HepG2 (cell line): ENCODE results near the gene TRMT1L. TPM values are rescaled to one million over a fixed set of nuclear protein-coding genes. Genes with fewer than 3 reads are reported as not detected.

Source experiments
- ATAC-seq: fragments of 200-7000 bp; cut with Tn5 transposase; 3 replicates; pipeline ENCODE4 v1.9.1; 2020; ENCODE audit warnings: mild to moderate bottlenecking, moderate library complexity
- BruUV-seq: library from RNA; stranded (reverse); fragments of 400-500 nt; replicated peaks from 2 replicates; lab custom pipeline; 2021; lab: Mats Ljungman, UMichigan
- CTCF ChIA-PET: fragments of 300-600 bp; formaldehyde crosslinking; extraction: SDS; loops from one replicate; lab custom pipeline; 2021; ENCODE audit warnings: low total read pairs, inconsistent platforms, low intra/inter-chr PET ratio; lab: Yijun Ruan, JAX
- POLR2A ChIA-PET: fragments of 350-600 bp; sonication (Branson Sonifier 250); formaldehyde crosslinking; loops from one replicate; lab custom pipeline; 2020; ENCODE audit warnings: antibody characterized with exemption, inconsistent platforms; lab: Yijun Ruan, JAX
- DNase-seq: peaks from one replicate; pipeline ENCODE4 v3.0.0-alpha.2; 2015; ENCODE audit warnings: low spot score
- FAIRE-seq: peaks from 3 replicates; lab custom pipeline; 2011; peaks lifted over from hg19 to GRCh38; lab: Jason Lieb, UNC
- H2AFZ ChIP-seq: one replicate; pipeline ENCODE4 v1.6.1; 2011; ENCODE audit warnings: low read length, inconsistent platforms
- H3K27ac ChIP-seq: fragments of 300-600 bp; 3 replicates; pipeline ENCODE4 v1.8.0; 2011; ENCODE audit warnings: mixed run types, mild to moderate bottlenecking, mixed read lengths, low read length, inconsistent platforms; ENCODE audit not compliant: insufficient read depth; ENCODE audit errors: extremely low read length
- H3K27me3 ChIP-seq, 2 experiments: fragments of 200-600 bp in 1 of 2; 2 replicates in 1 of 2; 3 replicates in 1 of 2; pipeline versions ENCODE4 v1.6.0 to v1.8.0; 2011; ENCODE audit warnings: low read length in 2 of 2, mild to moderate bottlenecking in 2 of 2, moderate library complexity in 2 of 2, inconsistent platforms in 1 of 2; ENCODE audit not compliant: insufficient read depth in 2 of 2, control insufficient read depth in 1 of 2
- H3K36me3 ChIP-seq, 2 experiments: fragments of 200-600 bp in 1 of 2; replicated peaks in 1 of 2; 2 replicates in 1 of 2; 3 replicates in 1 of 2; pipeline versions ENCODE4 v1.5.1 to v1.8.0; 2011; ENCODE audit warnings: low read length in 2 of 2, inconsistent platforms in 1 of 2; ENCODE audit not compliant: insufficient read depth in 2 of 2, control insufficient read depth in 1 of 2
- H3K4me1 ChIP-seq: 2 replicates; pipeline ENCODE4 v1.5.1; 2012; ENCODE audit warnings: low read length, inconsistent platforms; ENCODE audit not compliant: insufficient read depth
- H3K4me2 ChIP-seq: 2 replicates; pipeline ENCODE4 v1.6.0; 2011; ENCODE audit warnings: low read depth, low read length, inconsistent platforms
- H3K4me3 ChIP-seq, 3 experiments: fragments of 200-600 bp in 1 of 3; sonication (generic), shearing (Covaris generic) in 1 of 3; replicated peaks in 1 of 3; 2 replicates each; pipeline ENCODE4 v1.5.1; 2011 to 2016; ENCODE audit warnings: low read length in 3 of 3, inconsistent platforms in 2 of 3, low read depth in 2 of 3, mild to moderate bottlenecking in 2 of 3, control low read depth in 1 of 3, mixed read lengths in 1 of 3; ENCODE audit not compliant: insufficient read depth in 1 of 3
- H3K79me2 ChIP-seq: one replicate; pipeline ENCODE4 v1.6.1; 2011; ENCODE audit warnings: low read length, inconsistent platforms; ENCODE audit not compliant: insufficient read depth
- H3K9ac ChIP-seq: 2 replicates; pipeline ENCODE4 v1.6.0; 2011; ENCODE audit warnings: mild to moderate bottlenecking, low read depth, low read length, inconsistent platforms; ENCODE audit not compliant: insufficient read depth
- H3K9me3 ChIP-seq: 2 replicates; pipeline ENCODE4 v1.5.1; 2012; ENCODE audit warnings: mild to moderate bottlenecking, low read length
- H4K20me1 ChIP-seq: 2 replicates; pipeline ENCODE4 v1.6.0; 2011; ENCODE audit warnings: inconsistent platforms, mild to moderate bottlenecking, low read length, moderate library complexity; ENCODE audit not compliant: insufficient read depth
- CEBPB ChIP-seq: IDR thresholded peaks from 2 replicates; pipeline ENCODE4 v1.6.1; 2011; ENCODE audit warnings: low read depth, low read length, improper control_type of control experiment, borderline replicate concordance
- ERF ChIP-seq: IDR thresholded peaks from 2 replicates; pipeline ENCODE4 v1.6.1; 2018; ENCODE audit warnings: missing biosample characterization, missing genetic modification reagents
- HIVEP1 ChIP-seq: sonication (generic); formaldehyde crosslinking; IDR thresholded peaks from 2 replicates; pipeline ENCODE4 v1.4.0; 2020; ENCODE audit warnings: mild to moderate bottlenecking, missing genetic modification reagents
- PAXIP1 ChIP-seq: sonication (generic); formaldehyde crosslinking; conservative IDR thresholded peaks from 2 replicates; pipeline ENCODE4 v1.4.0; 2020; ENCODE audit warnings: mild to moderate bottlenecking, missing genetic modification reagents, moderate library complexity
- POLR2AphosphoS2 ChIP-seq: IDR thresholded peaks from 2 replicates; pipeline ENCODE4 v1.6.1; 2011; ENCODE audit warnings: low read depth, low read length, improper control_type of control experiment
- PPARG ChIP-seq: conservative IDR thresholded peaks from 2 replicates; pipeline ENCODE4 v1.6.1; 2016; ENCODE audit warnings: missing biosample characterization, missing genetic modification reagents
- RBM39 ChIP-seq: fragments of 200-400 bp; formaldehyde crosslinking; IDR thresholded peaks from one replicate; pipeline ENCODE4 v1.6.1; 2018; ENCODE audit warnings: antibody characterized with exemption, mild to moderate bottlenecking, low read depth, low read length; ENCODE audit not compliant: poor library complexity, severe bottlenecking
- ZNF251 ChIP-seq: sonication (generic); formaldehyde crosslinking; IDR thresholded peaks from 2 replicates; pipeline ENCODE4 v1.9.0; 2021; ENCODE audit warnings: mild to moderate bottlenecking, missing genetic modification reagents
- ZNF343 ChIP-seq: sonication (generic); formaldehyde crosslinking; IDR thresholded peaks from 2 replicates; pipeline ENCODE4 v1.4.0; 2020; ENCODE audit warnings: mild to moderate bottlenecking, missing genetic modification reagents
- ZNF430 ChIP-seq: sonication (generic); formaldehyde crosslinking; IDR thresholded peaks from 2 replicates; pipeline ENCODE4 v1.9.0; 2021; ENCODE audit warnings: mild to moderate bottlenecking, missing genetic modification reagents
- ZNF619 ChIP-seq: sonication (generic); formaldehyde crosslinking; IDR thresholded peaks from 2 replicates; pipeline ENCODE4 v1.4.0; 2020; ENCODE audit warnings: mild to moderate bottlenecking, missing genetic modification reagents
- ZNF704 ChIP-seq: sonication (generic); formaldehyde crosslinking; IDR thresholded peaks from 2 replicates; pipeline ENCODE4 v1.8.1; 2023; ENCODE audit warnings: mild to moderate bottlenecking, inconsistent platforms, moderate library complexity, missing genetic modification reagents, borderline replicate concordance
- ZNF746 ChIP-seq: sonication (generic); formaldehyde crosslinking; IDR thresholded peaks from 2 replicates; pipeline ENCODE4 v1.8.0; 2022; ENCODE audit warnings: mild to moderate bottlenecking, missing genetic modification reagents
- ZSCAN22 ChIP-seq: sonication (generic); formaldehyde crosslinking; IDR thresholded peaks from 2 replicates; pipeline ENCODE4 v1.4.0; 2020; ENCODE audit warnings: mild to moderate bottlenecking, missing genetic modification reagents
- WGBS: methylation state at CpG from one replicate; pipeline ENCODE4 v1.1.6; 2017; ENCODE audit warnings: low lambda C conversion rate; 5-methylcytosine and 5-hydroxymethylcytosine counted together
- in situ Hi-C: cut with HindIII; loops from 2 replicates; pipeline ENCODE4 v1.10.0; 2017; ENCODE audit warnings: low pct_unique_long_range_greater_than_20kb; ENCODE audit not compliant: extremely low pct_ligation_motif_present
- intact Hi-C: fragments of 100-400 bp; cut with micrococcal nuclease; formaldehyde crosslinking; loops from one replicate; pipeline ENCODE4 v1.10.0; 2022; ENCODE audit not compliant: unreplicated experiment
- polyA plus RNA-seq, 8 experiments: library from polyadenylated mRNA; depleted of rRNA in 3 of 8; stranded (reverse) in 7 of 8; unstranded in 1 of 8; fragments of >200 nt; fragmentation: Illumina TruSeq in 4 of 8; extraction: Trizol in 4 of 8; gene quantifications; 2 replicates each; pipeline versions ENCODE4 v1.2.1 to v1.2.3, GENCODE V29; 2011 to 2016; ENCODE audit warnings: low read depth in 4 of 8, missing spikeins in 1 of 8, mixed read lengths in 1 of 8; ENCODE audit not compliant: insufficient read depth in 1 of 8
- total RNA-seq, 5 experiments: library from RNA; depleted of rRNA; stranded (reverse); fragments of >200 nt; fragmentation: Illumina TruSeq; extraction: Trizol; gene quantifications; 2 replicates each; pipeline ENCODE4 v1.2.3, GENCODE V29; 2016; ENCODE audit warnings: low read depth in 1 of 5
- TF ChIP-seq, protein P1 (sequence below): sonication (generic); formaldehyde crosslinking; IDR thresholded peaks from 2 replicates; pipeline ENCODE4 v1.9.0; 2022; ENCODE audit warnings: low read depth, missing genetic modification reagents
- TF ChIP-seq, protein P2 (sequence below), 2 experiments: fragments of 450-650 bp in 1 of 2; sonication (generic) in 1 of 2; formaldehyde crosslinking; IDR thresholded peaks; 2 replicates each; pipeline versions ENCODE4 v1.5.0 to v1.8.0; 2020 to 2022; ENCODE audit warnings: mild to moderate bottlenecking in 1 of 2, missing genetic modification reagents in 1 of 2

TRMT1L gene
- total and polyA plus RNA-seq, 2 of the 13 experiments (the other 11 are each of a cell fraction or from before 2014, with no cell fraction given) = 17.9 to 19.2 TPM

DNA sequence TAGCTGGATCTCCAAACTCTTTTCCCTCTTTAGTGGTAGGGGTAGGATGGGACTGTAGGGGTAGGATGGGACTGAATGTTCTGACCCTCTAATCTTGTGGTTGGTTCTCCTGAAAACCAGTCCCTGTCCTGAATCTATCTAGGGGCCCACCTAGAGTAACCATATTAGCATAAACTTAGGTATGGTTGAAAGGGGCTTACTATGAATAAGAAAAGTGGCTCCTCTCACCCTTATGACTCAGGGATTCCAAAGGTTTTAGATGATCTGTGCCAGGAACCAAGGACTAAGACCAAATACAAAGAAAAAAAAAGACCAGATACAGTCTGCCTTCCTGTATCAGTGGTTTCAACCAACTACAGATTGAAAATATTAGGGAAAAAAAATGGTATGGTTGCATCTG is 82.4 kb downstream of the TRMT1L start (continued):
- TF ChIP-seq, protein P1, sequence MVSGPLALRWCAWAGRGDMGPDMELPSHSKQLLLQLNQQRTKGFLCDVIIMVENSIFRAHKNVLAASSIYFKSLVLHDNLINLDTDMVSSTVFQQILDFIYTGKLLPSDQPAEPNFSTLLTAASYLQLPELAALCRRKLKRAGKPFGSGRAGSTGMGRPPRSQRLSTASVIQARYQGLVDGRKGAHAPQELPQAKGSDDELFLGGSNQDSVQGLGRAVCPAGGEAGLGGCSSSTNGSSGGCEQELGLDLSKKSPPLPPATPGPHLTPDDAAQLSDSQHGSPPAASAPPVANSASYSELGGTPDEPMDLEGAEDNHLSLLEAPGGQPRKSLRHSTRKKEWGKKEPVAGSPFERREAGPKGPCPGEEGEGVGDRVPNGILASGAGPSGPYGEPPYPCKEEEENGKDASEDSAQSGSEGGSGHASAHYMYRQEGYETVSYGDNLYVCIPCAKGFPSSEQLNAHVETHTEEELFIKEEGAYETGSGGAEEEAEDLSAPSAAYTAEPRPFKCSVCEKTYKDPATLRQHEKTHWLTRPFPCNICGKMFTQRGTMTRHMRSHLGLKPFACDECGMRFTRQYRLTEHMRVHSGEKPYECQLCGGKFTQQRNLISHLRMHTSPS (CRISPR knock-in tag) = no peak
- TF ChIP-seq ZNF619 (no peak), ZNF430 (no peak), ZNF746 (CRISPR knock-in tag) (no peak), ZNF343 (no peak)
- TF ChIP-seq, protein P2, sequence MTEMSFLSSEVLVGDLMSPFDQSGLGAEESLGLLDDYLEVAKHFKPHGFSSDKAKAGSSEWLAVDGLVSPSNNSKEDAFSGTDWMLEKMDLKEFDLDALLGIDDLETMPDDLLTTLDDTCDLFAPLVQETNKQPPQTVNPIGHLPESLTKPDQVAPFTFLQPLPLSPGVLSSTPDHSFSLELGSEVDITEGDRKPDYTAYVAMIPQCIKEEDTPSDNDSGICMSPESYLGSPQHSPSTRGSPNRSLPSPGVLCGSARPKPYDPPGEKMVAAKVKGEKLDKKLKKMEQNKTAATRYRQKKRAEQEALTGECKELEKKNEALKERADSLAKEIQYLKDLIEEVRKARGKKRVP (CRISPR knock-in tag; IDR thresholded peaks at IDR 0.05) = no peak
- TF ChIP-seq, all 625 proteins: peak for 0

DNA sequence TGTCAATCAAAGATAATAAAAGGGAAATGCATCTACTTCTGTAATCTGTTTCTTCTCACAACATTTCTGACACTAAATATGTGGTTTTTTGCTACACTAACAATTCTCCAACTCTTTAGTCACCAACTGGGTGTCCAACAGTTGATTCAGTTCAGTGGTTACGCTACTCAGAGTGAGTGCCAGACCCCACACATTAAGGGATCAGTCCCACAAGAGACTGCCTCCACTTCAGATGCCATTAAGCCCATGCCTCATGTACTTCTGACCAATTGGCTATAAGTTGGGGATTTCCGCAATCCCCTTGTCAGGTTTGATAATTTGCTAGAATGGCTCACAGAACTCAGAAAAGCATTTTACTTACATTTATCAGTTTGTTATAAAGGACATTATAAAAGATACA is 83.0 kb downstream of the TRMT1L start:
- no TSS peak for BruUV-seq

More for the DNA sequence above, 83.0 kb downstream of the TRMT1L start:
- no peak for ATAC-seq
- H3K9me3 ChIP-seq = no peaks in the 10 kb centered on the region
- no peak for FAIRE-seq
- H3K4me2 ChIP-seq = no peak overlapping the region
- H2AFZ ChIP-seq = no peak overlapping the region
- H3K9ac ChIP-seq = no peak overlapping the region
- ChIA-PET POLR2A (no interaction called here), CTCF (no interaction called here)
- H3K4me3 ChIP-seq = no peak overlapping the region
- in situ Hi-C loops = no loop called here
- H3K27me3 ChIP-seq = no peaks in the 10 kb centered on the region
- peaks cover 45% of the 10 kb centered on the region for H3K79me2 ChIP-seq
- intact Hi-C loops = no loop called here
- no peak for DNase-seq
- no peak overlapping the region for H3K27ac ChIP-seq
- TF ChIP-seq PPARG (no peak), POLR2AphosphoS2 (no peak), ZNF251 (CRISPR knock-in tag) (no peak), CEBPB (no peak), PAXIP1 (CRISPR knock-in tag) (no peak), HIVEP1 (CRISPR knock-in tag) (no peak), ERF (CRISPR knock-in tag) (no peak), ZNF704 (CRISPR knock-in tag) (no peak), ZSCAN22 (CRISPR knock-in tag) (no peak), ZNF746 (CRISPR knock-in tag) (no peak), RBM39 (no peak)
- TF ChIP-seq, all 625 proteins: peak for 0
- Histone ChIP-seq H3K4me1 (peaks cover 21% of the 10 kb centered on the region), H3K36me3 (no peaks in the 10 kb centered on the region; a peak in 1 of 5 replicates), H4K20me1 (no peaks in the 10 kb centered on the region; the same call in 1 of the 2 replicates)
- 100% methylated on average over 2 of the region's 2 CpGs for WGBS
